HG02973 (cell line): ENCODE data around the gene PLET1.

Experiments
- ATAC-seq: cut with Tn5 transposase; IDR thresholded peaks from one replicate; pipeline ENCODE4 v1.9.1; 2021; ENCODE audit warnings: moderate library complexity; ENCODE audit not compliant: unreplicated experiment

PLET1 gene

GRCh38 chr11:112285841-112286311, 25.2 kb upstream of the PLET1 start:
- ATAC-seq = no peak

GRCh38 chr11:112281726-112282125, 21.1 kb upstream of the PLET1 start:
- no peak for ATAC-seq

- ATAC-seq = peak; percentile 87
These were observed 19.8 kb upstream of the PLET1 start for GRCh38 chr11:112280268-112281126.

GRCh38 chr11:112279901-112280267, 19.2 kb upstream of the PLET1 start:
- peak; percentile 40 for ATAC-seq

GRCh38 chr11:112278803-112279202, 18.1 kb upstream of the PLET1 start:
- no peak for ATAC-seq

GRCh38 chr11:112277941-112278340, 17.3 kb upstream of the PLET1 start:
- no peak for ATAC-seq

- no peak for ATAC-seq
These were observed 16.4 kb upstream of the PLET1 start for GRCh38 chr11:112277029-112277428.

GRCh38 chr11:112274007-112274783, 13.5 kb upstream of the PLET1 start:
- ATAC-seq = no peak

GRCh38 chr11:112273066-112273465, 12.4 kb upstream of the PLET1 start:
- ATAC-seq = no peak

- no peak for ATAC-seq
These were observed 10.6 kb upstream of the PLET1 start for GRCh38 chr11:112271242-112271641.

GRCh38 chr11:112270551-112271180, 10.0 kb upstream of the PLET1 start:
- ATAC-seq = no peak

GRCh38 chr11:112269139-112269538, 8.5 kb upstream of the PLET1 start:
- ATAC-seq = no peak

GRCh38 chr11:112268406-112268805, 7.7 kb upstream of the PLET1 start:
- no peak for ATAC-seq

- ATAC-seq = no peak
These were observed 6.5 kb upstream of the PLET1 start for GRCh38 chr11:112267188-112267591.

- no peak for ATAC-seq
These were observed 5.7 kb upstream of the PLET1 start for GRCh38 chr11:112266410-112266778.

- ATAC-seq = no peak
These were observed 5.2 kb upstream of the PLET1 start for GRCh38 chr11:112265659-112266409.

- no peak for ATAC-seq
These were observed 5.5 kb downstream of the PLET1 start for GRCh38 chr11:112255067-112255720.

GRCh38 chr11:112253605-112254242, 6.9 kb downstream of the PLET1 start:
- no peak for ATAC-seq

- ATAC-seq = no peak
These were observed 10.6 kb downstream of the PLET1 start for GRCh38 chr11:112249871-112250610.
